SK-N-SH (cell line): ENCODE results near the gene BAD.

Source experiments
- JUND ChIP-seq: IDR thresholded peaks from 2 replicates; pipeline ENCODE4 v1.4.0; 2012
- NFIC ChIP-seq: IDR thresholded peaks from 2 replicates; pipeline ENCODE4 v1.4.0; 2012; ENCODE audit warnings: borderline replicate concordance
- POLR2AphosphoS5 ChIP-seq: IDR thresholded peaks from 2 replicates; pipeline ENCODE4 v1.6.1; 2012; ENCODE audit warnings: low read depth, low read length
- RAD21 ChIP-seq: IDR thresholded peaks from 2 replicates; pipeline ENCODE4 v1.6.1; 2012; ENCODE audit warnings: mild to moderate bottlenecking, low read length
- SIN3A ChIP-seq: IDR thresholded peaks from 2 replicates; pipeline ENCODE4 v1.6.1; 2012; ENCODE audit warnings: low read depth, mild to moderate bottlenecking, low read length, moderate library complexity, borderline replicate concordance
- TF ChIP-seq, protein P1 (sequence below): IDR thresholded peaks from 2 replicates; pipeline ENCODE4 v1.6.1; 2012; ENCODE audit warnings: mild to moderate bottlenecking, low read depth, low read length, moderate library complexity
- TF ChIP-seq, protein P2 (sequence below): fragments of 200-600 bp; sonication (generic); IDR thresholded peaks from 2 replicates; pipeline ENCODE4 v1.6.1; 2017; ENCODE audit warnings: antibody characterized with exemption, mild to moderate bottlenecking, moderate library complexity
- TF ChIP-seq, protein P3 (sequence below): fragments of 150-350 bp; IDR thresholded peaks from 2 replicates; pipeline ENCODE4 v1.6.1; 2016; ENCODE audit warnings: mild to moderate bottlenecking, low read depth, low read length
- TF ChIP-seq, protein P4 (sequence below): IDR thresholded peaks from 2 replicates; pipeline ENCODE4 v1.4.0; 2012; ENCODE audit warnings: low read depth, borderline replicate concordance

DNA sequence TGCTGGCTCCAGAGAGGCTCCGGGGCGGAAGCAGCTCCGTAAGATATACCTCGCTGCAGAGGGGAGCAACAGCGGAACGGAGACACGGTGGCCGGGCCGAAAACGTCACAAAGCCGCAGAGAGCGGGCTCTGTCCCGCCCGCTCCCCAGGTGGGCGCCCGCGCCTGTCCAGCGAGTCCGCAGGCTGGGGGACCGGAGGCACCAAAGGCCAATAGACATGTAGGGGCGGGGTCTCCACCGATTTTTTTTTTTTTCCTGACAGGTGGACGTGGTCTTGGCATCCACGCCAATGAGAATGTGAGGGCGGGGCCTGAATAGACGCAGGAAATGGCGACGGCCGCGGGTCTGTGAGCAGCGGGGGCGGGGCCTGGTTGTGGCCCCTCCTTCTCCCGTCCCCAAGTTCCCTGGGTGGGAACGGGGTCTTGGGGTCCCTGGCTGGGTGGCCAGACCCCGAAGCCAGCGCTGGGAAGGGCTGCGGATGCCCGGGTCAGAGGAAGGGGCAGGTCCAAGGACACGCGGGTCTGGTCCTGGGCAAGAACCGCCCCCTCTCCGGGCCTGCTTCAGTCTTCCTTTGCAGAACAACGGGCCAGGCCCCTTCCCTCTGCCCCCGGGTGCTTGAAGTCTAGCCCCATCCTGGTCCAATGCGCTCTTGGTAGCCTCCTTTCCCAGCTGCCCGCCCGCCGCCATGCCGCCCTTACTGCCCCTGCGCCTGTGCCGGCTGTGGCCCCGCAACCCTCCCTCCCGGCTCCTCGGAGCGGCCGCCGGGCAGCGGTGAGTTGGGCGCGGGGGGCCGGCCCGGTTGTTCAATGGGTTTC lies 54.1 kb downstream of the BAD start, which contains the start of gene DNAJC4:
- TF ChIP-seq POLR2AphosphoS5 (0 out of 2 replicates have a peak, but pooled peaks have one; percentile 32), SIN3A (no peak), RAD21 (no peak), NFIC (no peak), JUND (no peak)
- TF ChIP-seq, protein P1, sequence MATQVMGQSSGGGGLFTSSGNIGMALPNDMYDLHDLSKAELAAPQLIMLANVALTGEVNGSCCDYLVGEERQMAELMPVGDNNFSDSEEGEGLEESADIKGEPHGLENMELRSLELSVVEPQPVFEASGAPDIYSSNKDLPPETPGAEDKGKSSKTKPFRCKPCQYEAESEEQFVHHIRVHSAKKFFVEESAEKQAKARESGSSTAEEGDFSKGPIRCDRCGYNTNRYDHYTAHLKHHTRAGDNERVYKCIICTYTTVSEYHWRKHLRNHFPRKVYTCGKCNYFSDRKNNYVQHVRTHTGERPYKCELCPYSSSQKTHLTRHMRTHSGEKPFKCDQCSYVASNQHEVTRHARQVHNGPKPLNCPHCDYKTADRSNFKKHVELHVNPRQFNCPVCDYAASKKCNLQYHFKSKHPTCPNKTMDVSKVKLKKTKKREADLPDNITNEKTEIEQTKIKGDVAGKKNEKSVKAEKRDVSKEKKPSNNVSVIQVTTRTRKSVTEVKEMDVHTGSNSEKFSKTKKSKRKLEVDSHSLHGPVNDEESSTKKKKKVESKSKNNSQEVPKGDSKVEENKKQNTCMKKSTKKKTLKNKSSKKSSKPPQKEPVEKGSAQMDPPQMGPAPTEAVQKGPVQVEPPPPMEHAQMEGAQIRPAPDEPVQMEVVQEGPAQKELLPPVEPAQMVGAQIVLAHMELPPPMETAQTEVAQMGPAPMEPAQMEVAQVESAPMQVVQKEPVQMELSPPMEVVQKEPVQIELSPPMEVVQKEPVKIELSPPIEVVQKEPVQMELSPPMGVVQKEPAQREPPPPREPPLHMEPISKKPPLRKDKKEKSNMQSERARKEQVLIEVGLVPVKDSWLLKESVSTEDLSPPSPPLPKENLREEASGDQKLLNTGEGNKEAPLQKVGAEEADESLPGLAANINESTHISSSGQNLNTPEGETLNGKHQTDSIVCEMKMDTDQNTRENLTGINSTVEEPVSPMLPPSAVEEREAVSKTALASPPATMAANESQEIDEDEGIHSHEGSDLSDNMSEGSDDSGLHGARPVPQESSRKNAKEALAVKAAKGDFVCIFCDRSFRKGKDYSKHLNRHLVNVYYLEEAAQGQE, result no peak
- TF ChIP-seq, protein P2, sequence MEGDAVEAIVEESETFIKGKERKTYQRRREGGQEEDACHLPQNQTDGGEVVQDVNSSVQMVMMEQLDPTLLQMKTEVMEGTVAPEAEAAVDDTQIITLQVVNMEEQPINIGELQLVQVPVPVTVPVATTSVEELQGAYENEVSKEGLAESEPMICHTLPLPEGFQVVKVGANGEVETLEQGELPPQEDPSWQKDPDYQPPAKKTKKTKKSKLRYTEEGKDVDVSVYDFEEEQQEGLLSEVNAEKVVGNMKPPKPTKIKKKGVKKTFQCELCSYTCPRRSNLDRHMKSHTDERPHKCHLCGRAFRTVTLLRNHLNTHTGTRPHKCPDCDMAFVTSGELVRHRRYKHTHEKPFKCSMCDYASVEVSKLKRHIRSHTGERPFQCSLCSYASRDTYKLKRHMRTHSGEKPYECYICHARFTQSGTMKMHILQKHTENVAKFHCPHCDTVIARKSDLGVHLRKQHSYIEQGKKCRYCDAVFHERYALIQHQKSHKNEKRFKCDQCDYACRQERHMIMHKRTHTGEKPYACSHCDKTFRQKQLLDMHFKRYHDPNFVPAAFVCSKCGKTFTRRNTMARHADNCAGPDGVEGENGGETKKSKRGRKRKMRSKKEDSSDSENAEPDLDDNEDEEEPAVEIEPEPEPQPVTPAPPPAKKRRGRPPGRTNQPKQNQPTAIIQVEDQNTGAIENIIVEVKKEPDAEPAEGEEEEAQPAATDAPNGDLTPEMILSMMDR, result no peak
- TF ChIP-seq, protein P3, sequence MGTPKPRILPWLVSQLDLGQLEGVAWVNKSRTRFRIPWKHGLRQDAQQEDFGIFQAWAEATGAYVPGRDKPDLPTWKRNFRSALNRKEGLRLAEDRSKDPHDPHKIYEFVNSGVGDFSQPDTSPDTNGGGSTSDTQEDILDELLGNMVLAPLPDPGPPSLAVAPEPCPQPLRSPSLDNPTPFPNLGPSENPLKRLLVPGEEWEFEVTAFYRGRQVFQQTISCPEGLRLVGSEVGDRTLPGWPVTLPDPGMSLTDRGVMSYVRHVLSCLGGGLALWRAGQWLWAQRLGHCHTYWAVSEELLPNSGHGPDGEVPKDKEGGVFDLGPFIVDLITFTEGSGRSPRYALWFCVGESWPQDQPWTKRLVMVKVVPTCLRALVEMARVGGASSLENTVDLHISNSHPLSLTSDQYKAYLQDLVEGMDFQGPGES, result peak; percentile 23; the same call in 1 of the 2 replicates
- TF ChIP-seq, protein P4, sequence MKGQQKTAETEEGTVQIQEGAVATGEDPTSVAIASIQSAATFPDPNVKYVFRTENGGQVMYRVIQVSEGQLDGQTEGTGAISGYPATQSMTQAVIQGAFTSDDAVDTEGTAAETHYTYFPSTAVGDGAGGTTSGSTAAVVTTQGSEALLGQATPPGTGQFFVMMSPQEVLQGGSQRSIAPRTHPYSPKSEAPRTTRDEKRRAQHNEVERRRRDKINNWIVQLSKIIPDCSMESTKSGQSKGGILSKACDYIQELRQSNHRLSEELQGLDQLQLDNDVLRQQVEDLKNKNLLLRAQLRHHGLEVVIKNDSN, result no peak
